Activated CD4-positive, alpha-beta T cell treated with anti-CD3 and anti-CD28 coated beads, Interleukin-2, amount 10 ng/mL, durations not matched to agents 24 days and 14 days (primary cell): Measurements from ENCODE around the gene PABPC1L. TPM values are rescaled to one million over a fixed set of nuclear protein-coding genes. Genes with fewer than 3 reads are reported as not detected.

Source experiments
- DNase-seq: peaks from one replicate; pipeline ENCODE4 v3.0.0; 2022
- H3K27ac Mint-ChIP-seq: one replicate; pipeline ENCODE4 v1.8.0; 2022; ENCODE audit warnings: mild to moderate bottlenecking, mixed read lengths
- H3K27me3 Mint-ChIP-seq: one replicate; pipeline ENCODE4 v1.8.0; 2022; ENCODE audit warnings: mixed read lengths
- H3K36me3 Mint-ChIP-seq: one replicate; pipeline ENCODE4 v1.8.0; 2022; ENCODE audit warnings: low read depth, mild to moderate bottlenecking, mixed read lengths
- H3K4me1 Mint-ChIP-seq: one replicate; pipeline ENCODE4 v1.8.0; 2021; ENCODE audit warnings: mixed read lengths
- H3K4me3 Mint-ChIP-seq: one replicate; pipeline ENCODE4 v1.8.0; 2022; ENCODE audit warnings: mild to moderate bottlenecking, moderate library complexity, mixed read lengths
- H3K9me3 Mint-ChIP-seq: one replicate; pipeline ENCODE4 v1.8.0; 2021; ENCODE audit warnings: mixed read lengths
- intact Hi-C: fragments of 100-400 bp; cut with micrococcal nuclease; formaldehyde crosslinking; loops from one replicate; pipeline ENCODE4 v1.15.1; 2023
- total RNA-seq: library from RNA; stranded (reverse); gene quantifications from 2 replicates; pipeline ENCODE4 v1.2.3, GENCODE V29; 2022

The PABPC1L gene
- total RNA-seq, 1 donor from 2014 or later, result 103 TPM

GRCh38 chr20:44941120-44941691 lies 31.3 kb downstream of the PABPC1L start:
- H3K27me3 Mint-ChIP-seq, result no peaks in the 10 kb centered on the region
- intact Hi-C loops, result no loop called here
- peaks cover 79% of the 10 kb centered on the region for H3K36me3 Mint-ChIP-seq
- peaks cover 7% of the 10 kb centered on the region for H3K4me1 Mint-ChIP-seq
- DNase-seq, result no peak
- H3K27ac Mint-ChIP-seq, result peak overlapping the region; percentile 49
- no peaks in the 10 kb centered on the region for H3K9me3 Mint-ChIP-seq
- no peak overlapping the region for H3K4me3 Mint-ChIP-seq

- no peaks in the 10 kb centered on the region for H3K9me3 Mint-ChIP-seq
- peaks cover 75% of the 10 kb centered on the region for H3K36me3 Mint-ChIP-seq
- intact Hi-C loops, result no loop called here
- no peak overlapping the region for H3K4me3 Mint-ChIP-seq
- peaks cover 7% of the 10 kb centered on the region for H3K4me1 Mint-ChIP-seq
- H3K27me3 Mint-ChIP-seq, result no peaks in the 10 kb centered on the region
- H3K27ac Mint-ChIP-seq, result no peak overlapping the region
- no peak for DNase-seq
Observed at GRCh38 chr20:44942264-44942973, 32.6 kb downstream of the PABPC1L start.

GRCh38 chr20:44943828-44944227 lies 34.0 kb downstream of the PABPC1L start:
- no peaks in the 10 kb centered on the region for H3K9me3 Mint-ChIP-seq
- no peak for DNase-seq
- H3K4me3 Mint-ChIP-seq, result no peak overlapping the region
- H3K4me1 Mint-ChIP-seq, result peaks cover 3% of the 10 kb centered on the region
- H3K27ac Mint-ChIP-seq, result no peak overlapping the region
- no peaks in the 10 kb centered on the region for H3K27me3 Mint-ChIP-seq
- intact Hi-C loops, result no loop called here
- H3K36me3 Mint-ChIP-seq, result peaks cover 74% of the 10 kb centered on the region

DNA sequence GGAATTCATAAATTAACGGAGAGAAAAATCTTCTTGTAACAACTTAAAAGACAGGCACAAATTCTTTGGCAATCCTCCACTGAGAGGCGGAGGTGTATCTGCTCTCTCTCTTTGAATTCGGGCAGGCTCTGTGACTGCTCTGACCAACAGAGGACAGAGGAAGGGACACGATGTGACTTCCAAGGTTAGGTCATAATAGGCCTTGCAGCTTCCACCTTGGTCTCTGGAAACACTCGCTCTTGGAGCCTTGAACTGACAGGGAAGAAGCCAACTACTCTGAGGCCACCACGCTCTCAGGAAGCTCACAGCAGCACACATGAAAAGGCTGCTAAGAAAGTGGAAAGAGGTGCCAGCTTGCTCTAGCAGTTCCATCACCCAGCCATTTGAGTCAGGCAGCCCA lies 35.4 kb downstream of the PABPC1L start:
- H3K27ac Mint-ChIP-seq, result no peak overlapping the region
- no peaks in the 10 kb centered on the region for H3K9me3 Mint-ChIP-seq
- peaks cover 3% of the 10 kb centered on the region for H3K4me1 Mint-ChIP-seq
- intact Hi-C loops, result no loop called here
- H3K4me3 Mint-ChIP-seq, result no peak overlapping the region
- peaks cover 77% of the 10 kb centered on the region for H3K36me3 Mint-ChIP-seq
- no peak for DNase-seq
- H3K27me3 Mint-ChIP-seq, result no peaks in the 10 kb centered on the region

GRCh38 chr20:44946271-44946852 lies 36.5 kb downstream of the PABPC1L start:
- H3K4me3 Mint-ChIP-seq, result no peak overlapping the region
- H3K27ac Mint-ChIP-seq, result peak overlapping the region; percentile 13
- no peaks in the 10 kb centered on the region for H3K4me1 Mint-ChIP-seq
- peaks cover 78% of the 10 kb centered on the region for H3K36me3 Mint-ChIP-seq
- H3K9me3 Mint-ChIP-seq, result no peaks in the 10 kb centered on the region
- DNase-seq, result no peak
- no peaks in the 10 kb centered on the region for H3K27me3 Mint-ChIP-seq
- intact Hi-C loops, result no loop called here

DNA sequence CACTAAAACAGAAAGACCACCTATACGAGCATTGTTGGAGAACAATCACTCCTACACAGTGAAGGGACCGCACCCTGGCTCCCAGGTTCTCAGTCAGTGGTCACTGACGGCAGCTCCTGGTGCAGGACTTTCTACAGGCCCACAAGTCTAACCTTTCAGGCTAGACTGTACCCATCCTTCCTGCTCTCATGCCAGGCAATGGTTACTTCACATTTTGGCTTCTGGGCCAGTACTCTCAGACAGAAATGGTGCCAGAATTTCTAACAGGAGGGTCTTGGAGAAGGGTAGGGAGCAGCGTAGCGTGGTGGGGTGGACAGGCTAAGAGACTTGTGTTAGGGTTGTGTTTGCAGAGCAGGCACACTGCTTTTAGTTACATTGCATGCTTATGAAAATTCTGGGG lies 38.2 kb downstream of the PABPC1L start:
- no peaks in the 10 kb centered on the region for H3K27me3 Mint-ChIP-seq
- H3K4me3 Mint-ChIP-seq, result no peak overlapping the region
- no peak overlapping the region for H3K27ac Mint-ChIP-seq
- H3K36me3 Mint-ChIP-seq, result peaks cover 79% of the 10 kb centered on the region
- peaks cover 8% of the 10 kb centered on the region for H3K4me1 Mint-ChIP-seq
- intact Hi-C loops, result no loop called here
- no peaks in the 10 kb centered on the region for H3K9me3 Mint-ChIP-seq
- DNase-seq, result no peak

- DNase-seq, result no peak
- H3K27me3 Mint-ChIP-seq, result no peaks in the 10 kb centered on the region
- H3K36me3 Mint-ChIP-seq, result peaks cover 83% of the 10 kb centered on the region
- no peak overlapping the region for H3K4me3 Mint-ChIP-seq
- H3K27ac Mint-ChIP-seq, result no peak overlapping the region
- peaks cover 12% of the 10 kb centered on the region for H3K4me1 Mint-ChIP-seq
- intact Hi-C loops, result no loop called here
- no peaks in the 10 kb centered on the region for H3K9me3 Mint-ChIP-seq
Observed at GRCh38 chr20:44948513-44948912, 38.7 kb downstream of the PABPC1L start.

DNA sequence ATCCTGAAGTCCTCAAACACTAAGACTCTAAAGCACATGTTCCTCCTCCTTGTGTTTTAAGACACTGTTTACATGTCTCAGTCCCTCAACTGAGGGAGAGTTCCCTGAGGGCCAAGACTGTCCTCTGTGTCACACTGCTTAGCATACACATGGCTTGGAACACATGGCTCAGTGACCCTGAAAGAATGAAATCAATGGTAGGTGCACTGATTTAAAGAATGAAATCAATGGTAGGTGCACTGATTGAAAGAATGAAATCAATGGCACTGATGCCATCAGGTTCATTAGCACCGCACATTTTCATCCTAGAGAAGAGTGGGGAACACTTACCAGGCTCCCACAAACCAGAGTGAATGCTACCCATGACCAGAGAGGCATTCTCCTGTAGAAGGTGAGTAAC lies 40.5 kb downstream of the PABPC1L start:
- intact Hi-C loops, result no loop called here
- Mint-ChIP-seq H3K36me3 (peaks cover 84% of the 10 kb centered on the region), H3K9me3 (no peaks in the 10 kb centered on the region), H3K4me1 (peaks cover 19% of the 10 kb centered on the region), H3K27ac (no peak overlapping the region), H3K27me3 (no peaks in the 10 kb centered on the region), H3K4me3 (no peak overlapping the region)
- no peak for DNase-seq

DNA sequence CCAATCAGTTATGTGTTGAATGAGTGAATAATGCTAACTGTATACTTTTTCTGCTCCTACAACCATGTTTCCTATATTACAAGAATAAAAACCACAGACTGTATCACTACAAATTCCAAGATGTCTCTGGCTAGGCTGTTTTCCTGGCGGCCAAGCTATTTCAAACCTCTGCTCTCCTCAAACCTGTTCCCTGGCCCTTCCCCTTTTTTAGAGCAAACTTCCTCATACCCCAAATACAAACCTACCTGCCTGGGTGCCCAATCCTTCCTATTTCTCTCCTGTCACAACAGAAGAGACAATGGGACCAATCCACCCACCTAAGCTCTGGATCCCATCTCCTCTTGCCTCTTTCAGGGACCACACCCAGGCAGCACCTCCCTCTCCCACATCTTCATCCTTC lies 42.9 kb downstream of the PABPC1L start:
- Mint-ChIP-seq H3K27me3 (no peaks in the 10 kb centered on the region), H3K4me1 (peaks cover 30% of the 10 kb centered on the region), H3K9me3 (no peaks in the 10 kb centered on the region), H3K27ac (peak overlapping the region; percentile 5), H3K36me3 (peaks cover 86% of the 10 kb centered on the region), H3K4me3 (no peak overlapping the region)
- intact Hi-C loops, result no loop called here
- no peak for DNase-seq

DNA sequence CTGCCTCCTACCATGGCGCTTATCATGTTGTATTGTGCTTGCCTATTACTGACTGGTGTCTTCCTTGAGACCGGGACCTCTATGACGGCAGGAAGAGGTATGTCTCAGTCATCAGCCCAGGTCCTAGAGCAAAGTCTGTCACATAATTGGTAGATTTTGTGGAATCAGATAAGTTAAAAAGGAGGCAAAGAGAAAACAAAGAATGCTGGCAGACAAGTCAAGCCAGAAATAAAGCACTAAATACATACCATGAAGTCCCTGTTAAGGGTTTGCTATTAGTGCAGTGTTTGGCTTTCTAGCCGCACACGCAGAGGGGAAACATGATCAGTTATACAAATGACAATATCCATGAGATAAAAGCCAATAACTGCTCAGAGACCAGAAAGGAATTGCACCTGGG lies 44.4 kb downstream of the PABPC1L start:
- intact Hi-C loops, result no loop called here
- Mint-ChIP-seq H3K9me3 (no peaks in the 10 kb centered on the region), H3K4me3 (no peak overlapping the region), H3K36me3 (peaks cover 90% of the 10 kb centered on the region), H3K27ac (no peak overlapping the region), H3K27me3 (no peaks in the 10 kb centered on the region), H3K4me1 (peaks cover 42% of the 10 kb centered on the region)
- no peak for DNase-seq

- peaks cover 86% of the 10 kb centered on the region for H3K36me3 Mint-ChIP-seq
Observed at GRCh38 chr20:44955270-44955669, 45.4 kb downstream of the PABPC1L start.

GRCh38 chr20:44956410-44956809 lies 46.5 kb downstream of the PABPC1L start:
- Mint-ChIP-seq H3K4me1 (peaks cover 58% of the 10 kb centered on the region), H3K36me3 (peaks cover 75% of the 10 kb centered on the region), H3K27ac (no peak overlapping the region), H3K27me3 (no peaks in the 10 kb centered on the region), H3K4me3 (no peak overlapping the region), H3K9me3 (no peaks in the 10 kb centered on the region)
- no peak for DNase-seq
- intact Hi-C loops, result no loop called here

More at GRCh38 chr20:44955270-44955669, 45.4 kb downstream of the PABPC1L start:
- Mint-ChIP-seq H3K9me3 (no peaks in the 10 kb centered on the region), H3K27ac (no peak overlapping the region), H3K27me3 (no peaks in the 10 kb centered on the region), H3K4me1 (peaks cover 48% of the 10 kb centered on the region), H3K4me3 (no peak overlapping the region)
- intact Hi-C loops, result no loop called here
- DNase-seq, result no peak

GRCh38 chr20:44958276-44958675 lies 48.4 kb downstream of the PABPC1L start:
- H3K36me3 Mint-ChIP-seq, result peaks cover 56% of the 10 kb centered on the region
- H3K9me3 Mint-ChIP-seq, result peaks cover 4% of the 10 kb centered on the region
- H3K27ac Mint-ChIP-seq, result peak overlapping the region; percentile 99
- intact Hi-C loops, result no loop called here
- no peaks in the 10 kb centered on the region for H3K27me3 Mint-ChIP-seq
- H3K4me3 Mint-ChIP-seq, result peak overlapping the region; percentile 97
- DNase-seq, result no peak
- H3K4me1 Mint-ChIP-seq, result peaks cover 62% of the 10 kb centered on the region

DNA sequence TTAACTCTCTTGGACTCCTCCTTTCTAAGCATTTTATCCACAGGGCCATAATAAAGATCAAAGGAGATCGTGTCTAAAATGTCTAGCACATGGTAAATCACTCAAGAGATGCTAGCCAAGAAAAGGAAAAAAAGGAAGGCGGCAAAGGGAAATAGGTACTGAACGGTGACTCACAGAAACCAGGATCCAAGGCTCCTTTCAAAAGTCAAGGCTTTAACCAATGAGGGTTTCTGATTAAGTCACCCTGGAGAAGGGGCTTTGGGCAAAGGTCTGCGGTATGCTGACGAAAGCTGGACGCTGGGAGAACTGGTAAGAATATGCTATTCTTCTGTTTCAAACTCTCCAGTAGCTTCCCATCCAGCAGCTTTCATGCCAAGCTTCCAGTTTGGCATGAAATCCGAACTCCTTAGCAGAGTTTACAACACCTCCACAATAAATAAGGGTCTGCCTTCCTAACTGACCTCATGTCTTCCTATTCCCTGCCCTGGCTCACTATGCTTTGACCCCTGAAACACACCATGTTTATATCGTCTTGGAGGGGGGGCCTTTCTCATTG lies 49.3 kb downstream of the PABPC1L start:
- peak overlapping the region; percentile 99 for H3K27ac Mint-ChIP-seq
- H3K4me3 Mint-ChIP-seq, result peak overlapping the region; percentile 97
- DNase-seq, result no peak
- peaks cover 4% of the 10 kb centered on the region for H3K9me3 Mint-ChIP-seq
- H3K27me3 Mint-ChIP-seq, result no peaks in the 10 kb centered on the region
- intact Hi-C loops, result loop anchor here (1.0 kb wide), 3 partner anchors 10 to 31 kb away; no protein-coding TSS in a partner anchor
- peaks cover 61% of the 10 kb centered on the region for H3K4me1 Mint-ChIP-seq
- peaks cover 47% of the 10 kb centered on the region for H3K36me3 Mint-ChIP-seq
